Measurements from ENCODE around the gene GAP43.

GAP43 gene

DNA sequence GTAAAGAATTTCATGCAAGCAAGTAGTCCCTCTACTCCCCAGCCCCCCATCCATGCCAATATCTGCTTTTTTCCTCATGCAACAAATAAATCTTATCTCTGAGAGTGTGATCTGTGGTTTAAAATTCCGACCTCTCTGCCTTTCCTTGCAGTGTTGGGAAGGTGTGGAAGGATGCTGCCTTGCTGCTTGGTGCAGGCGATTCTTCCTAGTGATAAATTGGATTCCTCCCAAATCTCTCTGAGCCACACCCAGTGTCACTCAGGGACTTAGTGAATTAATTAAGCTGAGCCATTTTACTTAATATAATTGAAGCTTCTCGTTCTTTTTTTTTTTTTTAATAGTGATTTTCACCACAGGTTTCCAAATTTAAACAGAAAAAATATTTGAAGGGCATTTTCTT lies 3.4 kb downstream of the GAP43 start:
- Histone ChIP-seq H3K4me1 (ENCODE audit: insufficient read depth, low read length, poor library complexity, severe bottlenecking) (no peaks in the 10 kb centered on the region), H3K4me3 (ENCODE audit: low read length, poor library complexity, severe bottlenecking) (no peak overlapping the region), H3K36me3 (ENCODE audit: insufficient read depth, low read length) (no peaks in the 10 kb centered on the region), H3K27me3 (ENCODE audit: insufficient read depth, low read length, poor library complexity, severe bottlenecking) (no peaks in the 10 kb centered on the region), H3F3A (ENCODE audit: low read depth) (no peaks in the 10 kb centered on the region), H3K9me2 (replicated peaks; ENCODE audit: low read depth, low read length) (no peaks in the 10 kb centered on the region), H3K79me2 (ENCODE audit: insufficient read depth, low read length) (no peaks in the 10 kb centered on the region), H3K9me3 (ENCODE audit: insufficient read depth, low read depth, low read length) (no peaks in the 10 kb centered on the region), H2AFZ (ENCODE audit: low read length) (no peak overlapping the region), H3K4me2 (ENCODE audit: low read depth, low read length, poor library complexity, severe bottlenecking) (no peak overlapping the region), H3K9ac (ENCODE audit: low read depth, low read length, poor library complexity, severe bottlenecking) (no peak overlapping the region), H4K20me1 (ENCODE audit: insufficient read depth, low read length, poor library complexity, severe bottlenecking) (no peaks in the 10 kb centered on the region)
- no peak for TF ChIP-seq EZH2phosphoT487 (IDR thresholded peaks at IDR 0.05; ENCODE audit: borderline replicate concordance)
- TF ChIP-seq, protein P1, sequence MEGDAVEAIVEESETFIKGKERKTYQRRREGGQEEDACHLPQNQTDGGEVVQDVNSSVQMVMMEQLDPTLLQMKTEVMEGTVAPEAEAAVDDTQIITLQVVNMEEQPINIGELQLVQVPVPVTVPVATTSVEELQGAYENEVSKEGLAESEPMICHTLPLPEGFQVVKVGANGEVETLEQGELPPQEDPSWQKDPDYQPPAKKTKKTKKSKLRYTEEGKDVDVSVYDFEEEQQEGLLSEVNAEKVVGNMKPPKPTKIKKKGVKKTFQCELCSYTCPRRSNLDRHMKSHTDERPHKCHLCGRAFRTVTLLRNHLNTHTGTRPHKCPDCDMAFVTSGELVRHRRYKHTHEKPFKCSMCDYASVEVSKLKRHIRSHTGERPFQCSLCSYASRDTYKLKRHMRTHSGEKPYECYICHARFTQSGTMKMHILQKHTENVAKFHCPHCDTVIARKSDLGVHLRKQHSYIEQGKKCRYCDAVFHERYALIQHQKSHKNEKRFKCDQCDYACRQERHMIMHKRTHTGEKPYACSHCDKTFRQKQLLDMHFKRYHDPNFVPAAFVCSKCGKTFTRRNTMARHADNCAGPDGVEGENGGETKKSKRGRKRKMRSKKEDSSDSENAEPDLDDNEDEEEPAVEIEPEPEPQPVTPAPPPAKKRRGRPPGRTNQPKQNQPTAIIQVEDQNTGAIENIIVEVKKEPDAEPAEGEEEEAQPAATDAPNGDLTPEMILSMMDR (conservative IDR thresholded peaks at IDR 0.05; ENCODE audit: low read length): no peak

DNA sequence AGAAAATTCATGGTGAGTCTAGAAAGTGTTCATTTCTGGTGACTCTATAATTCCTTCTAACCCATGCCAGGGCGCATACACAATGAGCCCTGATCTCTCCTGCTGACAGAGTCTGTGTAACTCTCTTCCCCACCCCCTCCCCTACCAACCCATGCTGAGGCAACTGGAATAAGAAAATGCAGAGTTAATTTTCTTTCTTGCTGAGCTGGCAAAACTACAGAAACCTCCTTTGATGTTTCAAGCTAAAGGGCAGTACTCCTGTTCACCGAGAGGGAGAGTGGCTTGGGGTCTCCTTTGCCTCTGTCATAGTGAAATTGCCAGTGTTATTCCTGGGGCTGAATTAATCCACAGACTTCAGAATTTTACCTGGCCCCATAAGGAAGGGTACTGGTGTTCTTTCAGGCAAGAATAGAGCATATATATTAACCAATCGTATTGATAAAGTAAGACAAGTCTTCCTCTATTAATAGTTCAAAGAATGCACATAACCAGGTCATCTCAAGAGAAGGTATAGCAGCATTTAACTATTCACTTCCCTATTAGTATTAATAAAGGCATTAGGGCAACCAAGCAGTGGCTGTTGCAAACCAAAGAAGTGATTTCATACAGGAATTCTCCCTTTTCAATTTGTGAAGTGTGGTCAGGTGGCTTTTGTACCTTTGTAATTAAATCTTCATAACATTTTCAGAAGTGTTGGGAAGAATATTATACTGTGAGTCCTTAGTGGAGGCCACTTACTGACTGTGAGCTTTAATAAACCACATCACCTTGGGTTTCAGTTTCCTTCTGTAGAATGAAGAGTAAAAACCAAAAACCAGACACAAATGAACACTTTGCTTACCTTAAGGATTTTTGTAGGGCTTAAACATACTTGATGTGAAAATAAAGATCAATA lies 4.1 kb downstream of the GAP43 start:
- no peaks in the 10 kb centered on the region for H3K36me3 ChIP-seq (ENCODE audit: insufficient read depth, low read length)
- no peaks in the 10 kb centered on the region for H3F3A ChIP-seq (ENCODE audit: low read depth)
- no peak overlapping the region for H3K9ac ChIP-seq (ENCODE audit: low read depth, low read length, poor library complexity, severe bottlenecking)
- no peaks in the 10 kb centered on the region for H3K9me3 ChIP-seq (ENCODE audit: insufficient read depth, low read depth, low read length)
- no peak overlapping the region for H3K4me2 ChIP-seq (ENCODE audit: low read depth, low read length, poor library complexity, severe bottlenecking)
- H3K79me2 ChIP-seq (ENCODE audit: insufficient read depth, low read length): no peaks in the 10 kb centered on the region
- H3K4me3 ChIP-seq (ENCODE audit: low read length, poor library complexity, severe bottlenecking): no peak overlapping the region
- no peaks in the 10 kb centered on the region for H4K20me1 ChIP-seq (ENCODE audit: insufficient read depth, low read length, poor library complexity, severe bottlenecking)
- H3K27me3 ChIP-seq (ENCODE audit: insufficient read depth, low read length, poor library complexity, severe bottlenecking): no peaks in the 10 kb centered on the region
- H3K4me1 ChIP-seq (ENCODE audit: insufficient read depth, low read length, poor library complexity, severe bottlenecking): no peaks in the 10 kb centered on the region
- no peaks in the 10 kb centered on the region for H3K9me2 ChIP-seq (replicated peaks; ENCODE audit: low read depth, low read length)
- H2AFZ ChIP-seq (ENCODE audit: low read length): no peak overlapping the region
- TF ChIP-seq, protein P1 (conservative IDR thresholded peaks at IDR 0.05; ENCODE audit: low read length): no peak
- no peak for TF ChIP-seq EZH2phosphoT487 (IDR thresholded peaks at IDR 0.05; ENCODE audit: borderline replicate concordance)

DNA sequence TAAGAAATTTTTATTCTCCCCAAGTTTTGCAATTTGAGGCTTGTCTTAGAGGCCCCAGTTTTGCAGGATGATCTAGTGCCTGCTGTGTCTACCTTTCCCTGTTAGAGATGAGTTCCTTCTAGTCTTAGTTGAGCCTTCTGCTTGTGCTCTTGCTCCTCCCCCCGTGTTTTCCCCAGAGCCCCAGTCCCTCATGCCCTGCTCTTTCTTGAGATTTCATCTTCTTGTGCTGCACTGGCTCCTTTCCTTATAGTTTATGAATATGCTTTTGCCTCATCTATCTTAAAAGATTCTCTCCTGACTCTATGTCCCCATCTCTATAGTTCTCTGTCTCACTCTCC lies 4.7 kb downstream of the GAP43 start:
- Histone ChIP-seq H3K27me3 (ENCODE audit: insufficient read depth, low read length, poor library complexity, severe bottlenecking) (no peaks in the 10 kb centered on the region), H3K36me3 (ENCODE audit: insufficient read depth, low read length) (no peaks in the 10 kb centered on the region), H3K79me2 (ENCODE audit: insufficient read depth, low read length) (no peaks in the 10 kb centered on the region), H3K9me3 (ENCODE audit: insufficient read depth, low read depth, low read length) (no peaks in the 10 kb centered on the region), H3K9ac (ENCODE audit: low read depth, low read length, poor library complexity, severe bottlenecking) (no peak overlapping the region), H3K4me3 (ENCODE audit: low read length, poor library complexity, severe bottlenecking) (no peak overlapping the region), H3K4me1 (ENCODE audit: insufficient read depth, low read length, poor library complexity, severe bottlenecking) (no peaks in the 10 kb centered on the region), H3K4me2 (ENCODE audit: low read depth, low read length, poor library complexity, severe bottlenecking) (no peak overlapping the region), H4K20me1 (ENCODE audit: insufficient read depth, low read length, poor library complexity, severe bottlenecking) (no peaks in the 10 kb centered on the region), H3K9me2 (replicated peaks; ENCODE audit: low read depth, low read length) (no peaks in the 10 kb centered on the region), H2AFZ (ENCODE audit: low read length) (no peak overlapping the region), H3F3A (ENCODE audit: low read depth) (no peaks in the 10 kb centered on the region)
- no peak for TF ChIP-seq EZH2phosphoT487 (IDR thresholded peaks at IDR 0.05; ENCODE audit: borderline replicate concordance)
- TF ChIP-seq, protein P1 (conservative IDR thresholded peaks at IDR 0.05; ENCODE audit: low read length): no peak

All from Loucy (cell line).